ENCODE measurements around the gene FLVCR1.
A peak's percentile ranks its signal among the peaks of the same experiment; 100 is the strongest.
"Not testable (repeated sequence)": the region's sequence is repeated elsewhere in the genome, so short reads cannot be mapped to it uniquely, and the experiment has no call there.

Gene FLVCR1

GRCh38 chr1:212860713-212861581, 2.9 kb downstream of the FLVCR1 start:
- no peak for DNase-seq

GRCh38 chr1:212862111-212862690, 4.1 kb downstream of the FLVCR1 start:
- no peak for DNase-seq

GRCh38 chr1:212863345-212863744, 5.3 kb downstream of the FLVCR1 start:
- DNase-seq: not testable (repeated sequence)

- DNase-seq: peak; percentile 9
Measured at GRCh38 chr1:212864201-212864600, 6.1 kb downstream of the FLVCR1 start.

GRCh38 chr1:212867192-212867591, 9.1 kb downstream of the FLVCR1 start:
- no peak for DNase-seq

GRCh38 chr1:212871976-212872375, 13.9 kb downstream of the FLVCR1 start:
- no peak for DNase-seq

- DNase-seq: no peak
Measured at GRCh38 chr1:212873518-212873917, 15.4 kb downstream of the FLVCR1 start.

- no peak for DNase-seq
Measured at GRCh38 chr1:212878418-212878817, 20.3 kb downstream of the FLVCR1 start.

GRCh38 chr1:212879947-212880690, 22.0 kb downstream of the FLVCR1 start:
- DNase-seq: no peak

- DNase-seq: no peak
Measured at GRCh38 chr1:212884592-212884991, 26.5 kb downstream of the FLVCR1 start.

- DNase-seq: no peak
Measured at GRCh38 chr1:212892108-212892507, 34.0 kb downstream of the FLVCR1 start.

GRCh38 chr1:212899845-212900244, 41.8 kb downstream of the FLVCR1 start:
- DNase-seq: no peak

GRCh38 chr1:212901290-212901689, 43.2 kb downstream of the FLVCR1 start:
- no peak for DNase-seq

- no peak for DNase-seq
Measured at GRCh38 chr1:212902054-212902453, 44.0 kb downstream of the FLVCR1 start.

GRCh38 chr1:212903664-212904063, 45.6 kb downstream of the FLVCR1 start:
- DNase-seq: no peak

GRCh38 chr1:212908071-212908470, 50.0 kb downstream of the FLVCR1 start:
- not testable (repeated sequence) for DNase-seq

GRCh38 chr1:212908971-212909370, 50.9 kb downstream of the FLVCR1 start:
- DNase-seq: no peak

GRCh38 chr1:212909652-212910063, 51.6 kb downstream of the FLVCR1 start:
- DNase-seq: no peak

- DNase-seq: not testable (repeated sequence)
Measured at GRCh38 chr1:212910213-212910612, 52.1 kb downstream of the FLVCR1 start.

GRCh38 chr1:212913638-212914037, 55.6 kb downstream of the FLVCR1 start:
- not testable (repeated sequence) for DNase-seq

GRCh38 chr1:212914110-212914509, 56.0 kb downstream of the FLVCR1 start:
- not testable (repeated sequence) for DNase-seq

GRCh38 chr1:212914789-212915188, 56.7 kb downstream of the FLVCR1 start:
- no peak for DNase-seq

- peak; percentile 36 for DNase-seq
Measured at GRCh38 chr1:212915245-212916091, 57.4 kb downstream of the FLVCR1 start.

All from midbrain (tissue), 1 donor.